ENCODE results near the gene PSME3IP1.
"Not testable (repeated sequence)": the region's sequence is repeated elsewhere in the genome, so short reads cannot be mapped to it uniquely, and the experiment has no call there.

Gene PSME3IP1, protein sequence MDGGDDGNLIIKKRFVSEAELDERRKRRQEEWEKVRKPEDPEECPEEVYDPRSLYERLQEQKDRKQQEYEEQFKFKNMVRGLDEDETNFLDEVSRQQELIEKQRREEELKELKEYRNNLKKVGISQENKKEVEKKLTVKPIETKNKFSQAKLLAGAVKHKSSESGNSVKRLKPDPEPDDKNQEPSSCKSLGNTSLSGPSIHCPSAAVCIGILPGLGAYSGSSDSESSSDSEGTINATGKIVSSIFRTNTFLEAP

DNA sequence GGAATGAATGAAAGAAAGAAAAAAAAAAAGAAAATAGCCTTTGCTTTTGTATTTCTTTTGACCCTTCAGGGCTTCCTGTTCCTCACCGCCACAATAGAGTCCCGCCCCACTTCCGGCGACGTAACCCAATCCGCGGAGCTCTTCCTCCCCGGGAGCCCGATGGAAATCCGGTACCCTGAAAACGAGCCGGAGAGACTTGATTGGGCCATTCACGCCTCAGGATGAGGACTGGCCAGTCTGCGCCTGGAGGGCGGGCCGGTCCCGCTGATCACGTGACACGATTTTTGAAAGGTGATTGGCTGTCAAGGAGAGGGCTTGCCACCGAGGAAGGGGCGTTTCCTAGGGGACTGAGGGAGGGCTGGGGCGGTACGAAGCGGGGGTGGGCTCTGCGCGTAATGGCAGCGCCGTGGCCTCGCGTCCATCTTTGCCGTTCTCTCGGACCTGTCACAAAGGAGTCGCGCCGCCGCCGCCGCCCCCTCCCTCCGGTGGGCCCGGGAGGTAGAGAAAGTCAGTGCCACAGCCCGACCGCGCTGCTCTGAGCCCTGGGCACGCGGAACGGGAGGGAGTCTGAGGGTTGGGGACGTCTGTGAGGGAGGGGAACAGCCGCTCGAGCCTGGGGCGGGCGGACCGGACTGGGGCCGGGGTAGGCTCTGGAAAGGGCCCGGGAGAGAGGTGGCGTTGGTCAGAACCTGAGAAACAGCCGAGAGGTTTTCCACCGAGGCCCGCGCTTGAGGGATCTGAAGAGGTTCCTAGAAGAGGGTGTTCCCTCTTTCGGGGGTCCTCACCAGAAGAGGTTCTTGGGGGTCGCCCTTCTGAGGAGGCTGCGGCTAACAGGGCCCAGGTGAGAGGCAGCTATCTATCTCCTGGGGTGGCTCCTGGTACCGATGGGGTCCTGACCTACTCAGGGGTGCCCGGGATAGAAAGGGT, at the start of gene PSME3IP1, which contains the start of gene RSPRY1:
Gene PSME3IP1, minus strand, starts transcription at position 95 of the 927 bp plus-strand sequence. CDS start 12,185 bp downstream, outside the sequence.
Gene RSPRY1, plus strand, starts transcription at position 385 of the 927 bp plus-strand sequence. CDS start 18,330 bp downstream, outside the sequence.
- DNase-seq: peak; percentile 95

DNA sequence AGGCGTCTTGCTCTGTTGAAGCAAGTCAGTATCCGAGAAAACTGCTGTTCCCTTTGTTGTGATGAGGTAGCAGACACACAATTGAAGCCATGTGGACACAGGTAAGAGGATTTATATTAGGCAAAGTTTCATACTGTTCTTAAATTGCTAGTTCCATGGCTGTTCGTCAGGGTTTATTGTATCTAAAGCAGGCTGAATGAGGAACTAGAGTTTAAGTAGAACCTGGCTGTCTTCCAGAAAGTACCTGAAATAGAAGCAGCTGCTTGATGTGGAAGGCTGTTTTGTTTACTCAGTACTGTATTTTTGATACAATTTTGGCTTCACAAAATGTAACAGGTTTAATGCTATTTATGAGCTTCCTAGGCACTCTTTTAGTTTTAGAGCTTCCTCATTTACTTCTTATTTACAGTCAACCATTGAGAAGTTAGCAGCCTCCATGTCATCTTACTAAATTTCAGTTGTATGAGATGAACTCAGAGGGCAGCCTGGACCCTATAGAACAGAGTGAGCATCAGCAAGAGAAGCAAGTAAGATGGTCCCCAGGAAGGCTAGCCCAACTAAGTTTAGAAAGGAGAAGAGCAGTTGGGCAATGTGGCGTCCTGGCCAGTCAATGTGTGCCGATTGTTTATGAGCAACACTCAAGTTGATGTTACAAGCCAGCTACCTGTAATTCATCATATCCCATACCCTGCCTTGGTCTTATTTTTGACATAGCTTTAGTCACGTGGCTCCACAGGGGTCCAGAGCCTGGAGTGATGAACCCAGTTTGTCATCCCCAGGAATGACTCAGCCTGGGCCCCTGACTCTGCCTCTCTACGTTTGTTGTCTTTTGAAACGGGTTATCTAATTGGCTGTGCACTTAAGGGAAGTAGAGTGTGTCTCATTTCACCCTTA, 49.5 kb upstream of the PSME3IP1 start:
- DNase-seq: no peak

DNA sequence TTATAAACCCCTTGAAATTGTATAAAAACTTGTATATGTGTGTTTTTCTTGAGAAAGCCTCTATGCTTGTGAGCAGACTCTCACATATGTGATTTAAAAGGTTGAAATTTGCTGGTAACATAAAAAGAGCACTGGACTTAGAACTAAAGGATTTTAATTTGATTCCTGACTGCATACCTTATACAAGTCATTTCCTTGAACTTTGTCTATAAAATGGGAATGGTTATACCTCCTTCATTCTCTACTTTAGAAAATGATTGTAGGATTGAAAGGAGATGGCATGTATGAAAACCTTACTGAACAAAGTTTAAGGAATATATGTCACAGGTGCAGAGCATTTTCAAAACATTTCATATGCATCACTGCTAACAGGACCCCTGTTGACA, 48.9 kb upstream of the PSME3IP1 start:
- no peak for DNase-seq

DNA sequence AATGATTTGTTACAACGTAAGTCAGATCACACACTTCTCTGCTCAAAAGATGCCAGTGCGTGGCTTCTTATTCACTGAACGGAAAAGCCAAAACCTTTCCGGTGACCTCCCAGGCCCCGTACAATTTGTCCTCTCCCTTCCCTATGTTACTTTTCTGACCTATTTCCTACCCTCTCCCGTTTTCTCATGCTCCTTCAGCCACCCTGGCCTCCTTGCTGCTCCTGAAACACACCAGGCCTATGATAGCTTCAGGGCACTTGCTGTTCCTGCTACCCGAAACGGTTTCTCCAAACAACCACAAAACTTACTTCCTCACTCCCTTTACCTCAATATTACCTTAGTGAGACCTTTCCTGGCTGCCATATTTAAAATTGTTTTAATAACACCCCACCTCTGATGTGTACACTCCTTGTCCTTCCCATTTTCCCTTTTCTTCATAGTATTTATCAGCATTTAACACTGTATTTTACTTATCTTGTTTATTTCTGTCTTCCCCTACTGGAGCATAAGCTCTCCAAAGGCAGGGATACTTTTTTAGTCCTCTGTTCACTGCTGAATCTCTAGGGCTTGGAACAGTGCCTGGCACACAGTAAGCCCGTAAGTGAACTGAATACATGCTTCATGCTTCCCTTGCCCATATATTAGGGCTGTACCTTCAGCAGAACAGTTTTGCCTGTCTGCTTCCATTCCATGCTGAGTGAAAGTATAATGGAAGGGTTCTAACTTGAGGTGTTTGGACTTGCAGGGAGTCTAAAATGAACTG, 48.3 kb upstream of the PSME3IP1 start:
- no peak for DNase-seq

DNA sequence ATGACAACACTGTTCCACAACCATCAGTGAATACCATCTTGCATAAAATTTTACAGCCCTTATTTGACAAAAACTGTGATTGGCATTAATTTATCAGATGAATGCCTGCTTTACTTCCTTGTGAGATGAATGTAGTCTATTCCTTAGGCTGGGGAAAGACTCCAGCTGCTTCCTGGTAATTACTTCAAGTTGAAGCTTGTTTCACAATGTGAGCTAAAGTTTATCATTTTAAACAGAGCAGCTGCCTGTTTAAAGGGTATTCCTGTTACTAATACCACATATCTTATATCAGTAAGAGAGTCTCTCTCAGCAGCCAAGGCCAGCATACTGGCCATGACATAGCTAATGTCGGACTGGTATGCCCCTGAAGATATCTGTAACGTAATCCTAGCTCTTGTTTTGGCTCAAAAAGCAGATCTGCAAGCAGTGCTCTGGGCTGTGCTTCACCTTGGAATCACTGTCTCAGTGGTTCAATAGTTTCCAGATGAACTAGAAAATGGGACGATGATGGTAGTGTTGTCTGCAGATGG, 46.0 kb upstream of the PSME3IP1 start:
- DNase-seq: no peak

DNA sequence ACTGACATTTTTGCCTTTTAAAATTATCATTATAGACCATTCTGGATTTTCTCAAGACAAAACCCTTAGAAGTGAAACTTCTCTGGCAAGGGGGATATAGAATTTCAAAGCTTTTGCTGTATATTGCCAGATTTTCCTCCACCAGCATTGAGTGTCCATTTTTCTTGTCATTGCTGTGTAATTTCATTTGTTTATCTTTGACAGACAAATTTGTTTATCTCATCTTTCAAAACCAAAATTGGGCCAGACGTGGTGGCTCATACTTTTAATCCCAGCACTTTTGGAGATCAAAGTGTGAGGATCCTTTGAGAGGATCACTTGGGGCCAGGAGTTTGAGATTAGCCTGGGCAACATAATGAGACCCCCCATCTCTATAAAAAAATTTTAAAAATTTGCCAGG, 43.2 kb upstream of the PSME3IP1 start:
- DNase-seq: no peak

DNA sequence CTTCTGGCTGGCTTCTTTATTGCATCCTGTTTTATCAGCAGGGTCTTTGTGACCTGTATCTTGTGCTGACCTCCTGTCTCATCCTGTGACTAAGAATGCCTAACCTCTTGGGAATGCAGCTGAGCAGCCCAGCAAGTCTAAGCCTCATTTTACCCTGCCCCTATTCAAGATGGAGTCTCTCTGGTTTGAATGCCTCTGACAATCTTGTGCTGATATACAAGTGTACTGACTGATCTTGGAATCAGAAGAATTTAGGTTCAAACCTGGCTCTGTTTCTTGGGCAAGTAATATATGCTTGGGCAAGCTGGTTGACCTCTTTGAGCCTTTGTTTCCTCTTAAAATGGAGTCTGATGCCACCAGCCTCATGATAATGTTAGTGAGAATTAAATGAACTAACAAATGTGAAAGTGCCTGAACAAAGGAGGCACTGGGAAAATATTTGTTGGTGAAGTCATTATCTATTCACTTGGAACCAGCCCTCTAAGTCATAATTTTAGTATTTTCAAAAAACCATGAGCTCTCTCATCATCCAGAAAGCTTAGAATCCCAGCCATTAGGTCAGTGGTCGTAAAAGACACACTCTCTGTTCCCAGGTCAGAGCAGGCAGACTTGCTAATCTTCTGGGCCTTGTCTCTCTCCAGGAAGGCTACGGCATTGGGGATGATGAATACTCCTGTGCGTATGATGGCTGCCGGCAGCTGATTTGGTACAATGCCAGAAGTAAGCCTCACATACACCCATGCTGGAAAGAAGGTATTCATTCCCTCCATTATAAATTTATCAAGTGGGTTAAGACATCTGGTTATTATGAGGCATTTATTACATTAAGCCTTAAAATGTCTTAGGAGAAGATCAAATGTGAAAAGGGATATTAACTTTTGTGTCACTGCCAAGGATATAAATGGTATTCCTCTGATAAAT, 41.1 kb upstream of the PSME3IP1 start:
- no peak for DNase-seq

DNA sequence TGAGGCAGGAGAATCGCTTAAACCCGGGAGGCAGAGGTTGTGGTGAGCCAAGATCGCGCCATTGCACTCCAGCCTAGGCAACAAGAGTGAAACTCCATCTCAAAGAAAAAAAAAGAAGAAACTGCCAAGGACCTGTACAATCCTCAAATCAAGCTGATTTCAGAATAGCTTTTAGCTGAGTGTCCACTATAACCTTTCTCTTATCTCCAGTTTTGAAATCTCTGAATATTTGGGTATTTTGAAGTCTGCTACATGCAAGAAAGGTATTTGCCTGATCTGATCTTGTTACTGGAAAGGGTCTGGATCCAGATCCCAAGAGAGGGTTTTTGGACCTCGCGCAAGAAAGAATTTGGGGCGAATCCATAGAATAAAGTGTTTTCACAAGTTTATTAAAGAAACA, 40.1 kb upstream of the PSME3IP1 start:
- no peak for DNase-seq

DNA sequence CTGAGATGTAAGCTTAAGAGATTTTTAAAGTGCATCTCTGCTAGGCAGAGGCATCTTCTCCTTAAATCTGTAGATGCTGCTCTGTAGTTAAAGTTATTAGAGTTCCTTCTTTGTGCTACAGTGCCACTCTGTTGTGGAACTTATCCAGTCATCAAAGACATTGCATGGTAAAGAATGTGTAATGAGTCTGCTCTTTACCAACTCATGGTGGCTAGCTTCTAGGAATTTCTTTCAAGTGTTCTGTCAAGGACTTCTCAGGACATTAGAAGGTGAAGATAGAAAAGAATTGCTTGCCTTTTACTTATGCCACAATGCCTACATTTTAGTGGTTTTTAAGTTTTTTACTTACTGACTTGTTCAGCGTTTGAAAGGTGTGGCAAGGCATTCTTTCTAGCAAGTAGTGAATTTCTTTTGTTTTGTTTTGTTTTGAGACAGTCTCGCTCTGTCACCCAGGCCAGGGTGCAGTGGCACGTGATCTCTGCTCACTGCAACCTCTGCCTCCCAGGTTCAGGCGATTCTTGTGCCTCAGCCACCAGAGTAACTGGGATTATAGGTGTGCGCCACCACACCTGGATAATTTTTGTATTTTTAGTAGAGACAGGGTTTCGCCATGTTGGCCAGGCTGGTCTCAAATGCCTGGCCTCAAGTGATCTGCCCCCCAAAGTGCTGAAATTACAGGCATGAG, 39.0 kb upstream of the PSME3IP1 start:
- no peak for DNase-seq

DNA sequence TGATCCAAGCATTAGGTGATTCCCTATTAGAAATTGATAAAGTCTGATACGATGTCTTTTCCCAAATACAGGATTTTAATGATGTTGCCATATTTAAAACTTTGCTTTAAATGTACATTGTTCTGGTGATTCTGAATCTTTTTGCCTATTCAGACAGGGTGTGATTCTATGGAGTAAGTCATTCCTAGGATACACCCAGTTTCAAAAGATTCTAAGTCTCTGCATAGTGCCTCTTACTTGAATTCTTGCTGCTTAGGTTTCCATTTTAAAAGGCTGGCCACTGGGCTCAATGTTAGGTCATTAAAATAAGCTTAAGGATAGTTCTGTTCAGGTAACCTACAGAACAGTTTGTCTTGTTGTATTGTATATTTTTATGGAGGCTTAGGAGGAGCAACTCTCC, 37.2 kb upstream of the PSME3IP1 start:
- DNase-seq: no peak

DNA sequence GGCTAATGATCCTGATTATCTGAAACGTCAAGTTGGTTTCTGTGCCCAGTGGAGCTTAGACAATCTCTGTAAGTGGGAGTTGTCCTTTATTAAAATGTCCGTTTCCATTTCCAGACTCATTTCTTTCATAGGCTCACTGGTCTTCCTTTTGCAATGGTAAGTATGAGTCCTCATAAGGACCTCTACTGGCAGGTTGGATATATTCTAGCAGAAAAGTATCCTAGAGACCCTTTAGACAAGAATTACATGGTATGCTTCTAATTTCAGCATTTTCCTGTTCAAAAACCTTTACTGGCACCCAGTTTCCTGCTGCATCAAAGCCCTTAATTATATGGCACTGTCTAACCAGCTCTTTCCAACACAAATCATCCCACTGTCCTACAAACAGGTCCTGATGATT, 31.1 kb upstream of the PSME3IP1 start:
- no peak for DNase-seq

DNA sequence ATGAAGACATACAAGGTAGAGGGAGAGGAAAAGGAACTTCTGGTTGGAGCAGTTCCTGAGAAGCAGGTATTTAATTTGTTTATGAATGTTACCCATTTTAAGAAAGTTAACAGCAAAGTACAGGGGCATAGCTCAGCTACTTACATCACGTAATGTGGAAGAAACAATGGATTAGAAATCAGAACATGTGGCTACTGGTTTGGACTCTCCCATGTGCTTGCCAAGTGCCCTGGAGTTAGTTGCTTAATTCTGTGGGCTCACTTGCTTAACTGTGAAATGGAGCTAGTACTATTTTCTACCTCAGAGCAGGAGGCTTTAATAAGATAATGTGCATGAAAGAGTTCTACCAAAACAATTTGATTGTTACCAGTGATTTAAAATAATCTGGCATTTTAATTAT, 27.6 kb upstream of the PSME3IP1 start:
- no peak for DNase-seq

DNA sequence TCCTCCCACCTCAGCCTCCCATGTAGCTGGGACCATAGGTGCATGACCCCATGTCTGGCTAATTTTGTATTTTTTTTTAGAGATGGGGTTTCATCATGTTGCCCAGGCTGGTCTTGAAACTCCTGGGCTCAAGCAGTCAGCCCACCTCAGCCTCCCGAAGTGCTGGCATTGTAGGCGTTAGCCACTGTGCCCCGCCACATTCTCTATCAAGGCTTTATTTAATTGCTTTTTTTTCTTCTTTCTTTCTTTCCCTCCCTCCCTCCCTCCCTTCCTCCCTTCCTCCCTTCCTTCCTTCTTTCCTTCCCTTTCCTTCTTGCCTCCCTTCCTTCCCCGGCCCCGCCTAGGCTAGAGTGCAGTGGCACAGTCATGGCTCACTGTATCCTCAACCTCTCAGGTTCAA, 23.9 kb upstream of the PSME3IP1 start:
- no peak for DNase-seq

DNA sequence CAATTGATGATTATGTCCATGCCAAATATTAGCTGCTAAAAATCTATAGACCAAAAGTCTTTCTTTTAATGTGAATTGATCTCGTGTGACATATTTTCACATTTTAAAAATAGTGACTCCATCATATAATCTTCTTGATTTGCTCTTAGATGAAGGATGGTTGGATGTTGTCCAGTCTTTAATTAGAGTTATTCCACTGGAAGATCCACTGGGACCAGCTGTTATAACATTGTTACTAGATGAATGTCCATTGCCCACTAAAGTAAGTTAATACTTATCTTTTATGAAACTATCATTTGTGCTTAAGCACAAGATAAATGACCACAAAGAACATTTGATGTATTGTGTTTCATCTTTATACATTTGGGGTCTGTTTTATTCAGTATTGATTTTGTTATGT, 23.1 kb upstream of the PSME3IP1 start:
- DNase-seq: no peak

DNA sequence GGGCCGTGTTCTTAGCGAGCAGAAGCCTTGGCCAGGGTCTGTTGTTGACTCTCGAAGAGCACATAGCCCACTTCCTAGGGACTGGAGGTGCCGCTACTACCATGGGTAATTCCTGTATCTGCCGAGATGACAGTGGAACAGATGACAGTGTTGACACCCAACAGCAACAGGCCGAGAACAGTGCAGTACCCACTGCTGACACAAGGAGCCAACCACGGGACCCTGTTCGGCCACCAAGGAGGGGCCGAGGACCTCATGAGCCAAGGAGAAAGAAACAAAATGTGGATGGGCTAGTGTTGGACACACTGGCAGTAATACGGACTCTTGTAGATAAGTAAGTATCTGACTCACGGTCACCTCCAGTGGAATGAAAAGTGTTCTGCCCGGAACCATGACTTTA, 18.8 kb upstream of the PSME3IP1 start:
- DNase-seq: no peak

DNA sequence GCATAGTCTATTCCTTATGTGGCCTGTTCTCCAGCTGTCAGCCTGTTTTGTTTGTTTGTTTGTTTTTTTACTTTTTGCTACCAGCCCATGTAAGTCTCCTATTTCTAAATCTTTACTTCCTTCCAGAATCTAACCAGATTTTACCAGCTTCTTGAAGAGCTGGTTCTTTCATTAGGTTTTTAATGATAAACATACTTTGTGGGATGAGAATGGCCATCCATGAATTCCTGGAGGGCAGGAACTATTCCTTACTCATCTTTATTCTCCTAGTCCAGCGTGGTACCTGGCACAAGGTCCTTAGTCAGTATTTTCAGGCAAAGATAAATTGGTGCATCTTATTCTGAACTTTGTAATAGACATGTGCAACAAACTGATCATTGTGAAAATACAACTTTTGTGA, 17.6 kb upstream of the PSME3IP1 start:
- DNase-seq: no peak

DNA sequence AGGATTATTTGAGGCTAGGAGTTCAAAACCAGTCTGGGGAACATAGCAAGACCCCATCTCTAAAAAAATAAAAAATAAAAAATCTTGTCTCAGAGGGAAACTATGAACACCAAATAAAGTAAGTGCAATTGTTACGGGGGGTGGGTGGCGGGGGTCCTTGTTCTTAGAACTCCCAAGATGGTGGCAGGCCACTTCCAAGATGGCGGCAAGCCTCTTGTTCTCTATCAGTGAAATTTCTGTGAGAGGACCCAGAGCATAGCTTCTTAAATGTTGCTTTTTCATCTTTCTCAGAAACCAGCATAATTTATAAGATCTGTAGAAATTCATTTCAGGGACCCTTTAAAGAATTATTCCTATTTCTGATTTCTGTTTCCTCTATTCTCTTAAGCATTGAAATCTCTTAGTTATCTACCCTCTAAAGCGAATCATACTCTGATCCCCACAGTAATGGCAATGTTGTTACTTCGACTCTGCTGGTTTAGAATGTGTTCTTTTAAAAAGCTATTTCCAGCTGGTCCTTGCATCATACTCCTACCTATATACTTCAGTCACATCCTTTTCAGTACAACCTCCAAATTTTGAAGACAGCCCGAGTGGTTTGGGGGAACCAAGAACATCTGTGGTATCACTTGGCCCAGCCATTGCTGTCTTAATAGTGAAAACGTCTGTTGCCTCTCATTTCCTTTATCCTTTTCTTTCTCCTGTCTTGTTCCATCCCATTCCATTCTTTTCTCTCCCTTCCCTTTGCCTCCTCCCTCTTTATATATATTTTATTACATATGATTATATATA, 16.5 kb upstream of the PSME3IP1 start:
- no peak for DNase-seq

DNA sequence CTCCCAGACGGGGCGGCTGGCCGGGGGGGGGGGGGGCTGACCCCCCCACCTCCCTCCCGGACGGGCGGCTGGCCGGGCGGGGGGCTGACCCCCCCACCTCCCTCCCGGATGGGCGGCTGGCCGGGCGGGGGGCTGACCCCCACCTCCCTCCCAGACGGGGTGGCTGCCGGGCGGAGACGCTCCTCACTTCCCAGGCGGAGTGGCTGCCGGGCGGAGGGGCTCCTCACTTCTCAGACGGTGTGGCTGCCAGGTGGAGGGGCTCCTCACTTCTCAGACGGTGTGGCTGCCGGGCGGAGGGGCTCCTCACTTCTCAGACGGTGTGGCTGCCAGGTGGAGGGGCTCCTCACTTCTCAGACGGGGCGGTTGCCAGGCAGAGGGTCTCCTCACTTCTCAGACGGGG, 15.1 kb upstream of the PSME3IP1 start:
- DNase-seq: not testable (repeated sequence)

DNA sequence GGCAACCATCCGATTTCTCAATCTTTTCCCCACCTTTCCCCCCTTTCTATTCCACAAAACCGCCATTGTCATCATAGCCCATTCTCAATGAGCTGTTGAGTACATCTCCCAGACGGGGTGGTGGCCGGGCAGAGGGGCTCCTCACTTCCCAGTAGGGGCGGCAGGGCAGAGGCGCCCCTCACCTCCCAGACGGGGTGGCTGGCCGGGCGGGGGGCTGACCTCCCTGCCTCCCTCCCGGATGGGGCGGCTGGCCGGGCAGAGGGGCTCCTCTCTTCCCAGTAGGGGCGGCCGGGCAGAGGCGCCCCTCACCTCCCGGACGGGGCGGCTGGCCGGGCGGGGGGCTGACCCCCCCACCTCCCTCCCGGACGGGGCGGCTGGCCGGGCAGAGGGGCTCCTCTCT, 14.5 kb upstream of the PSME3IP1 start:
- DNase-seq: not testable (repeated sequence)

All from activated CD4-positive, CD25-positive, alpha-beta regulatory T cell treated with anti-CD3 and anti-CD28 coated beads, Interleukin-2, amount 50 U/mL, for 72 hours (primary cell).